IMR-90 (cell line): Measurements from ENCODE around the gene TRIM63. TPM values are rescaled to one million over a fixed set of nuclear protein-coding genes. Genes with fewer than 3 reads are reported as not detected.

Source experiments
- ATAC-seq: fragments of 200-7000 bp; cut with Tn5 transposase; 2 replicates; pipeline ENCODE4 v1.9.1; 2020; ENCODE audit warnings: low read depth, mild to moderate bottlenecking, moderate library complexity
- BruUV-seq: library from RNA; stranded (reverse); fragments of 400-500 nt; replicated peaks from 2 replicates; lab custom pipeline; 2021; lab: Mats Ljungman, UMichigan
- CTCF ChIA-PET: fragments of 300-600 bp; formaldehyde crosslinking; extraction: SDS; loops from one replicate; lab custom pipeline; 2021; ENCODE audit warnings: antibody characterized with exemption; lab: Yijun Ruan, JAX
- POLR2A ChIA-PET: fragments of 300-600 bp; sonication (Branson Sonifier 250); formaldehyde crosslinking; loops from one replicate; lab custom pipeline; 2022; ENCODE audit warnings: antibody characterized with exemption; ENCODE audit not compliant: unreplicated experiment; lab: Charles Lee
- DNase-seq: peaks from one replicate; pipeline ENCODE4 v3.0.0; 2013
- H2AFZ ChIP-seq: replicated peaks from 2 replicates; pipeline ENCODE3; 2013; ENCODE audit warnings: low read length, mild to moderate bottlenecking; ENCODE audit not compliant: poor library complexity
- H2AK5ac ChIP-seq: 2 replicates; pipeline ENCODE4 v1.6.1; 2013; ENCODE audit warnings: low read depth, low read length, inconsistent platforms
- H2AK9ac ChIP-seq: replicated peaks from 2 replicates; pipeline ENCODE3; 2013; ENCODE audit warnings: mild to moderate bottlenecking, low read depth, low read length, moderate library complexity; ENCODE audit not compliant: poor library complexity
- H2BK120ac ChIP-seq: 2 replicates; pipeline ENCODE4 v1.6.1; 2013; ENCODE audit warnings: low read depth, low read length, inconsistent platforms
- H2BK15ac ChIP-seq: 3 replicates; pipeline ENCODE4 v1.6.1; 2013; ENCODE audit warnings: low read depth, low read length, inconsistent platforms
- H2BK20ac ChIP-seq: 2 replicates; pipeline ENCODE4 v1.6.1; 2013; ENCODE audit warnings: low read depth, mild to moderate bottlenecking, inconsistent platforms, low read length, moderate library complexity
- H2BK5ac ChIP-seq: 2 replicates; pipeline ENCODE4 v1.6.1; 2013; ENCODE audit warnings: mild to moderate bottlenecking, low read depth, low read length, inconsistent platforms; ENCODE audit not compliant: poor library complexity, severe bottlenecking
- H3K14ac ChIP-seq: replicated peaks from 2 replicates; pipeline ENCODE4 v1.6.1; 2013; ENCODE audit warnings: low read depth, low read length, inconsistent platforms
- H3K18ac ChIP-seq: 2 replicates; pipeline ENCODE4 v1.6.1; 2013; ENCODE audit warnings: low read depth, low read length, control low read depth
- H3K23ac ChIP-seq: 2 replicates; pipeline ENCODE4 v1.6.1; 2013; ENCODE audit warnings: low read depth, low read length, inconsistent platforms
- H3K27ac ChIP-seq: 2 replicates; pipeline ENCODE4 v1.5.1; 2013; ENCODE audit warnings: mild to moderate bottlenecking, control low read depth, low read length; ENCODE audit not compliant: insufficient read depth
- H3K27me3 ChIP-seq: 2 replicates; pipeline ENCODE4 v1.6.1; 2013; ENCODE audit warnings: low read length; ENCODE audit not compliant: control insufficient read depth, insufficient read depth
- H3K36me3 ChIP-seq: 2 replicates; pipeline ENCODE4 v1.6.1; 2013; ENCODE audit warnings: low read length, mixed read lengths; ENCODE audit not compliant: control insufficient read depth, insufficient read depth
- H3K4ac ChIP-seq: 2 replicates; pipeline ENCODE4 v1.6.1; 2013; ENCODE audit warnings: low read depth, low read length, inconsistent platforms
- H3K4me1 ChIP-seq: 2 replicates; pipeline ENCODE4 v1.6.1; 2013; ENCODE audit warnings: low read length, mixed read lengths; ENCODE audit not compliant: control insufficient read depth, insufficient read depth
- H3K4me2 ChIP-seq: 2 replicates; pipeline ENCODE4 v1.6.1; 2013; ENCODE audit warnings: low read depth, mild to moderate bottlenecking, control low read depth, low read length, moderate library complexity
- H3K4me3 ChIP-seq: 2 replicates; pipeline ENCODE4 v1.5.1; 2013; ENCODE audit warnings: low read depth, mild to moderate bottlenecking, control low read depth, low read length, moderate library complexity; ENCODE audit not compliant: insufficient read depth
- H3K56ac ChIP-seq: 2 replicates; pipeline ENCODE4 v1.6.1; 2013; ENCODE audit warnings: low read length, inconsistent platforms; ENCODE audit not compliant: insufficient read depth; ENCODE audit errors: extremely low read depth
- H3K79me1 ChIP-seq, 2 experiments: 2 replicates each; pipeline ENCODE4 v1.6.1; 2013; ENCODE audit warnings: low read length in 2 of 2, inconsistent platforms in 1 of 2, low read depth in 1 of 2
- H3K9ac ChIP-seq: 2 replicates; pipeline ENCODE4 v1.6.1; 2013; ENCODE audit warnings: low read depth, low read length, control low read depth
- H3K9me1 ChIP-seq: 2 replicates; pipeline ENCODE4 v1.6.1; 2013; ENCODE audit warnings: low read length, inconsistent platforms; ENCODE audit not compliant: insufficient read depth
- H3K9me3 ChIP-seq: 2 replicates; pipeline ENCODE4 v1.6.1; 2013; ENCODE audit warnings: low read length; ENCODE audit not compliant: control insufficient read depth, insufficient read depth
- H4K20me1 ChIP-seq: 2 replicates; pipeline ENCODE4 v1.6.1; 2013; ENCODE audit warnings: low read length, inconsistent platforms; ENCODE audit not compliant: insufficient read depth
- H4K5ac ChIP-seq: 2 replicates; pipeline ENCODE4 v1.6.1; 2013; ENCODE audit warnings: mild to moderate bottlenecking, low read depth, low read length, control low read depth
- H4K8ac ChIP-seq, 2 experiments: 2 replicates each; pipeline ENCODE4 v1.6.1; 2013; ENCODE audit warnings: low read depth in 2 of 2, low read length in 2 of 2, control low read depth in 1 of 2, inconsistent platforms in 1 of 2
- H4K91ac ChIP-seq: 2 replicates; pipeline ENCODE4 v1.6.1; 2013; ENCODE audit warnings: low read depth, low read length, inconsistent platforms; ENCODE audit not compliant: insufficient read depth
- BHLHE40 ChIP-seq: fragments of 150-350 bp; IDR thresholded peaks from 2 replicates; pipeline ENCODE4 v1.6.1; 2016; ENCODE audit warnings: mild to moderate bottlenecking, low read depth, low read length
- CEBPB ChIP-seq: IDR thresholded peaks from 2 replicates; pipeline ENCODE4 v1.6.1; 2012; ENCODE audit warnings: low read depth, low read length, improper control_type of control experiment
- FOS ChIP-seq: fragments of 150-350 bp; IDR thresholded peaks from 2 replicates; pipeline ENCODE4 v1.6.1; 2016; ENCODE audit warnings: low read depth, low read length
- MXI1 ChIP-seq: IDR thresholded peaks from 2 replicates; pipeline ENCODE4 v1.6.1; 2012; ENCODE audit warnings: low read depth, mild to moderate bottlenecking, low read length, moderate library complexity, borderline replicate concordance
- NFE2L2 ChIP-seq: fragments of 150-350 bp; IDR thresholded peaks from 2 replicates; pipeline ENCODE4 v1.6.1; 2016; ENCODE audit warnings: low read depth, mild to moderate bottlenecking, low read length
- RAD21 ChIP-seq: IDR thresholded peaks from 2 replicates; pipeline ENCODE4 v1.6.1; 2012; ENCODE audit warnings: low read length, improper control_type of control experiment
- RCOR1 ChIP-seq: IDR thresholded peaks from 2 replicates; pipeline ENCODE4 v1.6.1; 2012; ENCODE audit warnings: mild to moderate bottlenecking, low read length, improper control_type of control experiment; ENCODE audit not compliant: insufficient replicate concordance
- RFX5 ChIP-seq: IDR thresholded peaks from 2 replicates; pipeline ENCODE4 v1.8.0; 2012; ENCODE audit warnings: low read depth, mild to moderate bottlenecking, low read length, moderate library complexity
- USF2 ChIP-seq: fragments of 150-350 bp; IDR thresholded peaks from 2 replicates; pipeline ENCODE4 v1.6.1; 2017; ENCODE audit warnings: mild to moderate bottlenecking, antibody characterized with exemption, low read length, low read depth
- WGBS, 2 experiments: methylation state at CpG; one replicate each; pipeline versions ENCODE4 v1.1.5 to v1.1.7; 2013; ENCODE audit warnings: missing lambda C conversion rate in 2 of 2; ENCODE audit not compliant: insufficient read length in 1 of 2; ENCODE audit errors: extremely low coverage in 2 of 2; 5-methylcytosine and 5-hydroxymethylcytosine counted together
- dilution Hi-C: fragments of 300-500 bp; cut with HindIII; formaldehyde crosslinking; loops from one replicate; pipeline ENCODE4 v1.14.3; 2018; ENCODE audit warnings: low sequenced_read_pairs; ENCODE audit not compliant: unreplicated experiment
- in situ Hi-C: fragments of 300-500 bp; cut with MboI; formaldehyde crosslinking; loops from 3 replicates; pipeline ENCODE4 v1.14.3; 2019; ENCODE audit warnings: low sequenced_read_pairs, inconsistent platforms, mixed read lengths
- intact Hi-C: fragments of 100-400 bp; cut with micrococcal nuclease; formaldehyde crosslinking; loops from 2 replicates; pipeline ENCODE4 v1.10.0; 2022
- polyA plus RNA-seq, 3 experiments: library from polyadenylated mRNA; depleted of rRNA; stranded (reverse); fragments of >200 nt; gene quantifications; 2 replicates each; pipeline ENCODE4 v1.2.3, GENCODE V29; 2012; ENCODE audit warnings: low replicate concordance in 1 of 3
- total RNA-seq: library from RNA; depleted of rRNA; stranded (reverse); fragments of >200 nt; gene quantifications from 2 replicates; pipeline ENCODE4 v1.2.3, GENCODE V29; 2012
- TF ChIP-seq, protein P1 (sequence below): fragments of 150-350 bp; IDR thresholded peaks from 2 replicates; pipeline ENCODE4 v1.6.1; 2016; ENCODE audit warnings: low read depth, mild to moderate bottlenecking, low read length, moderate library complexity, borderline replicate concordance

Gene TRIM63
- total and polyA plus RNA-seq, 2 of the 4 experiments (the other 2 are of a cell fraction): not detected

- H3K9ac ChIP-seq: no peak overlapping the region
- H4K8ac ChIP-seq: no peak overlapping the region
- H3K18ac ChIP-seq: no peak overlapping the region
- no peak for TF ChIP-seq MXI1
- TF ChIP-seq CEBPB: no peak
- no peak for TF ChIP-seq NFE2L2
- no peak for TF ChIP-seq BHLHE40
- TF ChIP-seq RAD21: no peak
- no peak for TF ChIP-seq RCOR1
- TF ChIP-seq RFX5: no peak
- TF ChIP-seq FOS: no peak
- TF ChIP-seq, protein P1, sequence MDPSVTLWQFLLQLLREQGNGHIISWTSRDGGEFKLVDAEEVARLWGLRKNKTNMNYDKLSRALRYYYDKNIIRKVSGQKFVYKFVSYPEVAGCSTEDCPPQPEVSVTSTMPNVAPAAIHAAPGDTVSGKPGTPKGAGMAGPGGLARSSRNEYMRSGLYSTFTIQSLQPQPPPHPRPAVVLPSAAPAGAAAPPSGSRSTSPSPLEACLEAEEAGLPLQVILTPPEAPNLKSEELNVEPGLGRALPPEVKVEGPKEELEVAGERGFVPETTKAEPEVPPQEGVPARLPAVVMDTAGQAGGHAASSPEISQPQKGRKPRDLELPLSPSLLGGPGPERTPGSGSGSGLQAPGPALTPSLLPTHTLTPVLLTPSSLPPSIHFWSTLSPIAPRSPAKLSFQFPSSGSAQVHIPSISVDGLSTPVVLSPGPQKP: no peak
- TF ChIP-seq USF2: no peak
- no peak overlapping the region for H3K4me2 ChIP-seq
- H3K14ac ChIP-seq: no peak overlapping the region
- in situ Hi-C loops (no loop called here), dilution Hi-C loops (no loop called here), intact Hi-C loops (no loop called here)
- H3K56ac ChIP-seq: no peak overlapping the region
- no peak overlapping the region for H2AK9ac ChIP-seq
- H2BK20ac ChIP-seq: no peak overlapping the region
- no peak for ATAC-seq
- H3K4ac ChIP-seq: no peak overlapping the region
- no peaks in the 10 kb centered on the region for H3K9me3 ChIP-seq
- H2BK120ac ChIP-seq: no peak overlapping the region
- H3K27me3 ChIP-seq: no peaks in the 10 kb centered on the region
- ChIA-PET POLR2A (no interaction called here), CTCF (no interaction called here)
- no peak for DNase-seq
- H3K23ac ChIP-seq: no peak overlapping the region
- H3K4me1 ChIP-seq: peaks cover 10% of the 10 kb centered on the region
- H3K4me3 ChIP-seq: no peak overlapping the region
- 44% methylated on average over 2 of the region's 3 CpGs; no CpG with 5 or more reads in 1 of the 2 experiments for WGBS, 2 experiments
- no peak overlapping the region for H2AK5ac ChIP-seq
- H2AFZ ChIP-seq: peak overlapping the region; percentile 59
- no peak overlapping the region for H4K5ac ChIP-seq
- H3K27ac ChIP-seq: no peak overlapping the region
- BruUV-seq: no TSS peak
- H2BK15ac ChIP-seq: no peak overlapping the region
- H3K79me1 ChIP-seq: no peaks in the 10 kb centered on the region
- H3K9me1 ChIP-seq: peaks cover 6% of the 10 kb centered on the region; the same call in 1 of the 2 replicates
- H4K91ac ChIP-seq: no peak overlapping the region
- no peaks in the 10 kb centered on the region for H3K36me3 ChIP-seq
- H4K20me1 ChIP-seq: no peaks in the 10 kb centered on the region
- H2BK5ac ChIP-seq: no peak overlapping the region
Observed at GRCh38 chr1:26012864-26013263, 54.6 kb downstream of the TRIM63 start.
